HepG2 (cell line): ENCODE data around the gene SLX9. TPM values are rescaled to one million over a fixed set of nuclear protein-coding genes. Genes with fewer than 3 reads are reported as not detected.

Experiments used
- ATAC-seq: fragments of 200-7000 bp; cut with Tn5 transposase; 3 replicates; pipeline ENCODE4 v1.9.1; 2020; ENCODE audit warnings: mild to moderate bottlenecking, moderate library complexity
- BruUV-seq: library from RNA; stranded (reverse); fragments of 400-500 nt; replicated peaks from 2 replicates; lab custom pipeline; 2021; lab: Mats Ljungman, UMichigan
- CTCF ChIA-PET: fragments of 300-600 bp; formaldehyde crosslinking; extraction: SDS; loops from one replicate; lab custom pipeline; 2021; ENCODE audit warnings: low total read pairs, inconsistent platforms, low intra/inter-chr PET ratio; lab: Yijun Ruan, JAX
- POLR2A ChIA-PET: fragments of 350-600 bp; sonication (Branson Sonifier 250); formaldehyde crosslinking; loops from one replicate; lab custom pipeline; 2020; ENCODE audit warnings: antibody characterized with exemption, inconsistent platforms; lab: Yijun Ruan, JAX
- DNase-seq: peaks from one replicate; pipeline ENCODE4 v3.0.0-alpha.2; 2015; ENCODE audit warnings: low spot score
- FAIRE-seq: peaks from 3 replicates; lab custom pipeline; 2011; peaks lifted over from hg19 to GRCh38; lab: Jason Lieb, UNC
- H2AFZ ChIP-seq: one replicate; pipeline ENCODE4 v1.6.1; 2011; ENCODE audit warnings: low read length, inconsistent platforms
- H3K27ac ChIP-seq: fragments of 300-600 bp; 3 replicates; pipeline ENCODE4 v1.8.0; 2011; ENCODE audit warnings: mixed run types, mild to moderate bottlenecking, mixed read lengths, low read length, inconsistent platforms; ENCODE audit not compliant: insufficient read depth; ENCODE audit errors: extremely low read length
- H3K27me3 ChIP-seq, 2 experiments: fragments of 200-600 bp in 1 of 2; 2 replicates in 1 of 2; 3 replicates in 1 of 2; pipeline versions ENCODE4 v1.6.0 to v1.8.0; 2011; ENCODE audit warnings: low read length in 2 of 2, mild to moderate bottlenecking in 2 of 2, moderate library complexity in 2 of 2, inconsistent platforms in 1 of 2; ENCODE audit not compliant: insufficient read depth in 2 of 2, control insufficient read depth in 1 of 2
- H3K36me3 ChIP-seq, 2 experiments: fragments of 200-600 bp in 1 of 2; replicated peaks in 1 of 2; 2 replicates in 1 of 2; 3 replicates in 1 of 2; pipeline versions ENCODE4 v1.5.1 to v1.8.0; 2011; ENCODE audit warnings: low read length in 2 of 2, inconsistent platforms in 1 of 2; ENCODE audit not compliant: insufficient read depth in 2 of 2, control insufficient read depth in 1 of 2
- H3K4me1 ChIP-seq: 2 replicates; pipeline ENCODE4 v1.5.1; 2012; ENCODE audit warnings: low read length, inconsistent platforms; ENCODE audit not compliant: insufficient read depth
- H3K4me2 ChIP-seq: 2 replicates; pipeline ENCODE4 v1.6.0; 2011; ENCODE audit warnings: low read depth, low read length, inconsistent platforms
- H3K4me3 ChIP-seq, 3 experiments: fragments of 200-600 bp in 1 of 3; sonication (generic), shearing (Covaris generic) in 1 of 3; replicated peaks in 1 of 3; 2 replicates each; pipeline ENCODE4 v1.5.1; 2011 to 2016; ENCODE audit warnings: low read length in 3 of 3, inconsistent platforms in 2 of 3, low read depth in 2 of 3, mild to moderate bottlenecking in 2 of 3, control low read depth in 1 of 3, mixed read lengths in 1 of 3; ENCODE audit not compliant: insufficient read depth in 1 of 3
- H3K79me2 ChIP-seq: one replicate; pipeline ENCODE4 v1.6.1; 2011; ENCODE audit warnings: low read length, inconsistent platforms; ENCODE audit not compliant: insufficient read depth
- H3K9ac ChIP-seq: 2 replicates; pipeline ENCODE4 v1.6.0; 2011; ENCODE audit warnings: mild to moderate bottlenecking, low read depth, low read length, inconsistent platforms; ENCODE audit not compliant: insufficient read depth
- H3K9me3 ChIP-seq: 2 replicates; pipeline ENCODE4 v1.5.1; 2012; ENCODE audit warnings: mild to moderate bottlenecking, low read length
- H4K20me1 ChIP-seq: 2 replicates; pipeline ENCODE4 v1.6.0; 2011; ENCODE audit warnings: inconsistent platforms, mild to moderate bottlenecking, low read length, moderate library complexity; ENCODE audit not compliant: insufficient read depth
- E2F5 ChIP-seq: sonication (generic); formaldehyde crosslinking; conservative IDR thresholded peaks from 2 replicates; pipeline ENCODE4 v1.4.0; 2020; ENCODE audit warnings: missing genetic modification reagents
- NFKB2 ChIP-seq: sonication (generic); formaldehyde crosslinking; IDR thresholded peaks from 2 replicates; pipeline ENCODE4 v1.4.0; 2020; ENCODE audit warnings: missing genetic modification reagents, borderline replicate concordance
- PHF20 ChIP-seq: sonication (generic); formaldehyde crosslinking; IDR thresholded peaks from 2 replicates; pipeline ENCODE4 v1.5.0; 2020; ENCODE audit warnings: mild to moderate bottlenecking, missing genetic modification reagents
- RFX1 ChIP-seq: fragments of 450-650 bp; IDR thresholded peaks from 2 replicates; pipeline ENCODE4 v1.6.1; 2017
- RFXANK ChIP-seq: IDR thresholded peaks from 2 replicates; pipeline ENCODE4 v1.6.1; 2016
- ZFP91 ChIP-seq: sonication (generic); formaldehyde crosslinking; IDR thresholded peaks from 2 replicates; pipeline ENCODE4 v1.9.0; 2022; ENCODE audit warnings: missing genetic modification reagents, mild to moderate bottlenecking, borderline replicate concordance
- ZNF280B ChIP-seq: sonication (generic); formaldehyde crosslinking; IDR thresholded peaks from 2 replicates; pipeline ENCODE4 v1.5.0; 2020; ENCODE audit warnings: missing genetic modification reagents, mild to moderate bottlenecking, borderline replicate concordance
- ZNF614 ChIP-seq: IDR thresholded peaks from 2 replicates; pipeline ENCODE4 v1.6.1; 2018; ENCODE audit warnings: missing biosample characterization, missing genetic modification reagents, inconsistent platforms, borderline replicate concordance
- ZNF710 ChIP-seq: sonication (generic); formaldehyde crosslinking; IDR thresholded peaks from 2 replicates; pipeline ENCODE4 v1.5.0; 2020; ENCODE audit warnings: mild to moderate bottlenecking, missing genetic modification reagents, borderline replicate concordance
- ZNF761 ChIP-seq: sonication (generic); formaldehyde crosslinking; conservative IDR thresholded peaks from 2 replicates; pipeline ENCODE4 v1.4.0; 2020; ENCODE audit warnings: mild to moderate bottlenecking, missing genetic modification reagents
- WGBS: methylation state at CpG from one replicate; pipeline ENCODE4 v1.1.6; 2017; ENCODE audit warnings: low lambda C conversion rate; 5-methylcytosine and 5-hydroxymethylcytosine counted together
- in situ Hi-C: cut with HindIII; loops from 2 replicates; pipeline ENCODE4 v1.10.0; 2017; ENCODE audit warnings: low pct_unique_long_range_greater_than_20kb; ENCODE audit not compliant: extremely low pct_ligation_motif_present
- intact Hi-C: fragments of 100-400 bp; cut with micrococcal nuclease; formaldehyde crosslinking; loops from one replicate; pipeline ENCODE4 v1.10.0; 2022; ENCODE audit not compliant: unreplicated experiment
- polyA plus RNA-seq, 8 experiments: library from polyadenylated mRNA; depleted of rRNA in 3 of 8; stranded (reverse) in 7 of 8; unstranded in 1 of 8; fragments of >200 nt; fragmentation: Illumina TruSeq in 4 of 8; extraction: Trizol in 4 of 8; gene quantifications; 2 replicates each; pipeline versions ENCODE4 v1.2.1 to v1.2.3, GENCODE V29; 2011 to 2016; ENCODE audit warnings: low read depth in 4 of 8, missing spikeins in 1 of 8, mixed read lengths in 1 of 8; ENCODE audit not compliant: insufficient read depth in 1 of 8
- total RNA-seq, 5 experiments: library from RNA; depleted of rRNA; stranded (reverse); fragments of >200 nt; fragmentation: Illumina TruSeq; extraction: Trizol; gene quantifications; 2 replicates each; pipeline ENCODE4 v1.2.3, GENCODE V29; 2016; ENCODE audit warnings: low read depth in 1 of 5

The SLX9 gene
- total and polyA plus RNA-seq, 2 of the 13 experiments (the other 11 are each of a cell fraction or from before 2014, with no cell fraction given): 21.0 to 47.1 TPM

- Histone ChIP-seq H3K79me2 (no peaks in the 10 kb centered on the region), H3K9ac (no peak overlapping the region), H3K27me3 (peaks cover 3 to 5% of the 10 kb centered on the region in 2 experiments; a peak in 3 of 5 replicates), H3K4me2 (no peak overlapping the region), H3K27ac (no peak overlapping the region), H3K36me3 (no peaks in the 10 kb centered on the region), H3K4me3 (no peak overlapping the region)
- CTCF ChIA-PET: no interaction called here
- POLR2A ChIA-PET: no interaction called here
- DNase-seq: no peak
- ATAC-seq: no peak
- TF ChIP-seq PHF20 (CRISPR knock-in tag) (no peak), ZNF710 (no peak), RFX1 (no peak), ZFP91 (CRISPR knock-in tag) (no peak), ZNF614 (CRISPR knock-in tag) (no peak), ZNF761 (CRISPR knock-in tag) (no peak), NFKB2 (no peak), ZNF280B (no peak), RFXANK (CRISPR knock-in tag) (no peak), E2F5 (no peak)
- TF ChIP-seq, all 625 proteins: peak for 0
- Histone ChIP-seq H3K9me3 (no peaks in the 10 kb centered on the region), H2AFZ (no peak overlapping the region), H4K20me1 (no peaks in the 10 kb centered on the region), H3K4me1 (peaks cover 56% of the 10 kb centered on the region)
- no peak for FAIRE-seq
- BruUV-seq: no TSS peak
- in situ Hi-C loops (no loop called here), intact Hi-C loops (no loop called here)
- 68% methylated on average over 10 of the region's 10 CpGs for WGBS
These were observed 16.2 kb upstream of the SLX9 start for GRCh38 chr21:44923480-44924084.
